Rectal smooth muscle tissue (tissue), 1 donor: ENCODE results near the gene PLEKHA7.

ENCODE experiments used
- H3K27ac ChIP-seq: one replicate; pipeline ENCODE4 v1.7.0; 2013; ENCODE audit warnings: low read depth, low read length, inconsistent platforms
- H3K27me3 ChIP-seq: one replicate; pipeline ENCODE4 v1.7.0; 2013; ENCODE audit warnings: low read length; ENCODE audit not compliant: control insufficient read depth, insufficient read depth
- H3K36me3 ChIP-seq: one replicate; pipeline ENCODE4 v1.7.0; 2013; ENCODE audit warnings: low read length; ENCODE audit not compliant: control insufficient read depth, insufficient read depth
- H3K4me1 ChIP-seq: one replicate; pipeline ENCODE4 v1.7.0; 2013; ENCODE audit warnings: low read length; ENCODE audit not compliant: control insufficient read depth, insufficient read depth
- H3K4me3 ChIP-seq: one replicate; pipeline ENCODE4 v1.7.0; 2013; ENCODE audit warnings: low read length
- H3K9ac ChIP-seq: one replicate; pipeline ENCODE4 v1.7.0; 2013; ENCODE audit warnings: low read length

Gene PLEKHA7

DNA sequence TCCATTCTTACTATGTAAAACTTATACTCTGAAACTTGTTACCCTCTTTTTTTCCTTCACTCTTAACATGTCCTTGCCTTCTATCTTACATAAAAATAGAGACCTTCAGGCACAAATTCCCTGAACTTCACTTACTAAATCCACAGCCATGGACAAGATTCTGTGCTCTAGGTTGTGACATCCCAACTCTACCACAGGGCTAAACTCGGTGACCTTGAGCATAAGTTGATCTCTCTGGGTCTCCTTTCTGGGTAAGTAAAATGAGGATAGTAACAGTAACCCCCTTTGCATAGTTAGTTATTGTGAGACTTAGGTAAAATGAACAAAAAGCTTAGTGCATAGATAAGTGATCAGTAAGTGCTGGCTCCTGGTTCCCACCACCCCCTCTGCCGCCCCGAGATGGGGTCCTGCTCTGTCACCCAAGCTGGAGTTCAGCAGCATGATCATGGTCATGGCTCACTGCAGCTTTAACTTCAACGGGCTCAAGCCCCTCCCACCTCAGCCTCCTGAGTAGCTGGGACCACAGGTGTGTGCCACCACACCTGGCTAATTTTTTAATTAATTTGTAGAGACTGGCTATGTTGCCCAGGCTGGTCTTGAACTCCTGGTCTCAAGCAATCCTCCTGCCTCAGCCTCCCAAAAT is 255.7 kb downstream of the PLEKHA7 start:
- H3K4me1 ChIP-seq = no peaks in the 10 kb centered on the region
- H3K36me3 ChIP-seq = peaks cover 3% of the 10 kb centered on the region
- no peak overlapping the region for H3K9ac ChIP-seq
- H3K4me3 ChIP-seq = no peak overlapping the region
- no peaks in the 10 kb centered on the region for H3K27me3 ChIP-seq
- H3K27ac ChIP-seq = no peak overlapping the region

DNA sequence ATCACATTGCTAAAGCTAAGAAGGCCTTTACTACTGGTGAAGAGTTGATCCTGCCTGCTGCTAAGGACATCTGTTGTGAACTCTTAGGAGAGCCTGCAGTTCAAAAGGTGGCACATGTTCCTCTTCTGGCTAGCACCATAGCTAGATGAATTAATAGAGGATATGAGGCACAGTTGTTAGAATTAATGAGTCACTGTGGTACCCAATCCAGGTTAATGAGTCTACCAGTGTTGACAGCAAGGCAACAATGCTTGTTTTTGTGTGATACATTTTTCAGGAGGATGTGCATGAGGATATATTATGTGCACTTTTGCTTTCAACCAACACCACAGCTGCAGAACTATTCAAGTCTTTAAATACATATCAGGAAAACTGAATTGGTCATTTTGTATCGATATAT is 263.8 kb downstream of the PLEKHA7 start:
- H3K36me3 ChIP-seq = peaks cover 23% of the 10 kb centered on the region
- no peak overlapping the region for H3K27ac ChIP-seq
- no peaks in the 10 kb centered on the region for H3K27me3 ChIP-seq
- no peaks in the 10 kb centered on the region for H3K4me1 ChIP-seq
- no peak overlapping the region for H3K4me3 ChIP-seq
- H3K9ac ChIP-seq = no peak overlapping the region

DNA sequence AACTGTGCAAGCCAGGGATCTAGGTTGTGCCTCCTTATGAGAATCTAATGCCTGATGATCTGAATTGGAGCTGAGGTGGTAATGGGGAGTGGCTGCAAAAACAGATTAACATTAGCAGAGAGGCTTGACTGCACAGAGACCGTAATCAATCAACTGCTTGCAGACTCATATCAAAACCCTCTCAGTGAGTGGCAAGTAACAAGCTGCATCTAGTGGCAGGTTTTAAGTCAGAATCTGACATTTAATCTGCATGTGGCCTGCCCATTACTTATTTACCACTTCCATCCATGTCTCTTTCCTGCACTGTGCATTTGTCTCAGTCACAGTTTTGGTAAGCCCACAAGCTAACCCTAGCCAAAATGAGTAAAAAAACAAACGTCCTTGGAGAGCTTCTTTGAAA is 264.5 kb downstream of the PLEKHA7 start:
- no peak overlapping the region for H3K9ac ChIP-seq
- no peaks in the 10 kb centered on the region for H3K27me3 ChIP-seq
- no peak overlapping the region for H3K4me3 ChIP-seq
- H3K4me1 ChIP-seq = no peaks in the 10 kb centered on the region
- H3K27ac ChIP-seq = no peak overlapping the region
- peaks cover 21% of the 10 kb centered on the region for H3K36me3 ChIP-seq

DNA sequence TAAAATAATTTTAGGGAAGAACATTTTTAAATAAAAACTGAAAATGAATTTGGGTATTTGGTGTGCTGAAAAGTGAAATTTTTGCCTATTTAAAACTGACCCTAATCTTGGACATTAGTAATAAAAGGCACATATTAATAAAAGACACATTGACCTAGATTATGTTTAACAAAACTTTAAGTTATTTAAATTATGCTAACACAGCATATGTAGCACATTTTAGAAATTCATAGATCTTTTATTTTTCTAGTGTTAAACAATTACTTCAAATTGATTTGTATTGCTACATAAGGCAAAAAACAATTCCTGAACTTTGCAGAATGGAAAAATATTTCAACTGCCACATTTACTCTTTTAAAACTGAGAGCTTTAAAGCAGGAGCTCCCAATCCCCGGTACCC is 265.1 kb downstream of the PLEKHA7 start:
- H3K27ac ChIP-seq = no peak overlapping the region
- no peak overlapping the region for H3K4me3 ChIP-seq
- H3K4me1 ChIP-seq = peaks cover 2% of the 10 kb centered on the region
- H3K27me3 ChIP-seq = no peaks in the 10 kb centered on the region
- H3K36me3 ChIP-seq = peaks cover 21% of the 10 kb centered on the region
- H3K9ac ChIP-seq = no peak overlapping the region

DNA sequence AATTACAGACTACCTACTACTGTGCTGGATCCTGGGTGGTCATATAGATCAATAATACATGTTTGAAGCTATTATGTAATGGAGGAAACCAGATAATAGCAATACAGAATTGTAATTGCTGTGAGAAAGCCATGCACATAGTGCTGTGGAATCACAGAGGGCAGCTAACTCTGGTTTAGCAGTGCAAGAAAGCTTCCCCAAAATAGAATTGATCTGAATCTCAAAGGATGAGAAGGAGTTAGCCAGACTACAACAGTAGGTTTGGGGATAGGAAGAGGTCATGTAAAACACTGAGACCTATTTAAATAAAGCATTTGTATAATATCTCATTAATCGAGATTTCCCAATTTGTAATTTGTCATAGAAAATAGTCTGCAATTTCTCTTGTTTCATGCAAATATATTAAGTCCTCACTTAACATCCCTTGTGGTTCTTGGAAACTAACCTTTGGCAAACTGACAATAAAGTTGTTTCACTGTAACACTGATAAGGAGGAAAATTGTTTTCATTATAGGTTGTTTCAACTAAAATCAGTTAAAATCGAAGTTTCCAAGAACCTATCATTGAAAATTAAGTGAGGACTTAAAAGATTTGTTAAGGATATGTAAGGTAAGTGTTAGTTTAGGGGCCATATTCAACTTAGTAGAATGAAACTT is 268.1 kb downstream of the PLEKHA7 start:
- H3K4me3 ChIP-seq = no peak overlapping the region
- no peaks in the 10 kb centered on the region for H3K27me3 ChIP-seq
- no peak overlapping the region for H3K9ac ChIP-seq
- no peak overlapping the region for H3K27ac ChIP-seq
- H3K36me3 ChIP-seq = peaks cover 17% of the 10 kb centered on the region
- peaks cover 16% of the 10 kb centered on the region for H3K4me1 ChIP-seq

DNA sequence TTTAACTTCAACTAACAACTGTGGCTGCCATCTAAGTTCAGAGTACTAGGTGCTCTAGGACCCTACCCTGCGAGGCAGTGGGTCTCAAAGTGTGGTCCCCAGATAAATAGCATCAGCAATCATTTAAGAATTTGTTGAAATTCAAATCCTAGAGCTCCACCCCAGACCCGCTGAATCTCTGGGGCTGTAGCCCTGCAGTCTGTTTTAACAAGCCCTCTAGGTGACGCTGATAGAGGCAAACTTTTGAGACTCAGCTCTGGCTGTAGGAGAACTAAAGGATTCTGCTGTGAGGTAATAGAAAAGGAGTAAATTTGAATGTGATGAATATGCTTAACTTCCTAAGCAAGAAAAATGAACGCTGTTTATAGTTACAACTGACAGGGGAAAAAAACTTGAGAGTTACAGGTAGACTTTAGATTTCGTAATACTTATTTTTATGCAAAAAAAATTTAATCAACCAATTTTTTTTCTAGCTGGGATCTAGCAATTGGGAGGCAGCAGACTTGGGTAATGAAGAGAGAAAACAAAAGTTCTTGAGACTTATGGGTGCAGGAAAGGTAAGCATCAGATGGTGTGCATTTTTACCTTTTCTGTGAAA is 270.0 kb downstream of the PLEKHA7 start:
- no peaks in the 10 kb centered on the region for H3K27me3 ChIP-seq
- H3K9ac ChIP-seq = no peak overlapping the region
- no peak overlapping the region for H3K4me3 ChIP-seq
- no peak overlapping the region for H3K27ac ChIP-seq
- H3K4me1 ChIP-seq = peaks cover 26% of the 10 kb centered on the region
- peaks cover 8% of the 10 kb centered on the region for H3K36me3 ChIP-seq

DNA sequence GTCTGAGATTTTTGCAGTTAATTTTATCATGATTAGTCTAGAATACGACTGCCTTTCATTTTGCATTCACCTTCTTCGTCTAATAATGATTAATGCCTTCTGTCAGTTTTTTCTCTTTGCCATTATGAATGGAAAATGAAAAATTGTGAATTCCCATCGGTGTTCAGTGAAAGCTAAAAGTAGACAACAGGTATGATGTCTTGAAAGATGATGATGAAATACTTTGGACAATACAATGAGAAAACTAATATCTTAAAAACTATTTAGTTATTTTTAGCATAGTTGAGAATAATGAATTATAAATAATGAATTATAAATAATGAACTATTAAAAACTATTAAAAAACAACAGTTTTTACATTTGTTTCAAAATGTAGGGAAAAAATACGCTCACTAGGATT is 270.7 kb downstream of the PLEKHA7 start:
- peaks cover 26% of the 10 kb centered on the region for H3K4me1 ChIP-seq
- no peaks in the 10 kb centered on the region for H3K27me3 ChIP-seq
- H3K9ac ChIP-seq = no peak overlapping the region
- H3K27ac ChIP-seq = no peak overlapping the region
- H3K36me3 ChIP-seq = peaks cover 8% of the 10 kb centered on the region
- no peak overlapping the region for H3K4me3 ChIP-seq

DNA sequence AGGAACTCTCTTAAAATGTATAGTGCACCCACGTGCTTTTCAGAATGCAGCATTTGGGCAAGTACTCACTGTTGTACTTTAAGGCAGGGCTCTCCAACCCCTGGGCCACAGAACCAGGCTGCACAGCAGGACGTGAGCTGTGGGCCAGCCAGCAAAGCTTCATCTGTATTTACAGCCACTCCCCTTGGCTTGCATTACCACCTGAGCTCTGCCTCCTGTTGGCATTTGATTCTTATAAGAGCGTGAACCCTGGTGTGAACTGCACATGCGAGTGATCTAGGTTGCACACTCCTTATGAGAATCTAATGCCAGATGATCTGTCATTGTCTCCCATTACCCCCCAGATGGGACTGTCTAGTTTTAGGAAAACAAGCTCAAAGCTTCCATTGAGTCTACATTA is 272.7 kb downstream of the PLEKHA7 start:
- Histone ChIP-seq H3K4me3 (no peak overlapping the region), H3K9ac (no peak overlapping the region), H3K27me3 (no peaks in the 10 kb centered on the region), H3K27ac (no peak overlapping the region), H3K4me1 (peaks cover 29% of the 10 kb centered on the region), H3K36me3 (peaks cover 5% of the 10 kb centered on the region)

DNA sequence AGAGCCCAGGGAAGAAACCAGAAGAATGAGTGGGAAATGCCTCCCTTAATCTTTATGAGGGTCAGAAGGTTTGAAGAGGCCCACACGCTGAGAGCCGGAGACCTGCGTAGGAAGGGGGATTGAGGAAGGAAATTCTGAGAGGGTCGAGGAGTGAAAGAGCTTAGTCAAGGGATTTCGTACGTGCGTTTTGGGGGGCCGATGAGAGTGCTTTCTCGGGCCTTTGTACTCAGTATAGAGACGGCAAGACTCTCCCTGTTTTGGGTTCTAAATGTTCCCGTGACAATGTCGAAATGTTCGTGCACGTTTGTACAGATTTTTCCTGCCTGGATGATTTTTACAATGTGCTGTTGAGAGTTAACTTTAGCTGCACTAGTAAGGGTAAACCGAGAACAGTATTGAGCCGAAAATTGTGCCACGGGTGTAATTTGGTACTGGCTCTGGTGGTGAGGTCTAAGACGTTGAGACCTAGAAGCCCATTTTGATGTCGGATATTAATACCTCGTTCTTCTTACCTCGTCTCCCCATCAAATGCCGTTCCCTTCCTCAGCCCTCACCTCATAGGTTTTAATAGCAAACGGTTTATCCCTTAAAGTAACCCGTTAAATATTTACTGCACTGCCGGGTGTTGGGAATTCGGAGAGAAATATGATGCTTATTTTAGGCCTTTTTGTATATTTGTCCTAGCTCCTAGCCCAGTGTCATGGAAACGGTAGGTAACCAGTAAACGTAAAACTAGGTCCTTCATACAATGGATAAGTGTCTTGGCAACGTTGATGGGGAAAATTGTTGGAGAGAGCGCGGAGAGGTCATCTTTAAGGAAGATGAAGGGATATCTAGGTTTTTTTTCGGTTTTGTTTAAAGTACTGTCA is 275.0 kb downstream of the PLEKHA7 start:
- H3K4me1 ChIP-seq = peaks cover 27% of the 10 kb centered on the region
- H3K27me3 ChIP-seq = no peaks in the 10 kb centered on the region
- H3K27ac ChIP-seq = peak overlapping the region; percentile 97
- H3K4me3 ChIP-seq = peak overlapping the region; percentile 87
- H3K36me3 ChIP-seq = peaks cover 3% of the 10 kb centered on the region
- peak overlapping the region; percentile 99 for H3K9ac ChIP-seq

DNA sequence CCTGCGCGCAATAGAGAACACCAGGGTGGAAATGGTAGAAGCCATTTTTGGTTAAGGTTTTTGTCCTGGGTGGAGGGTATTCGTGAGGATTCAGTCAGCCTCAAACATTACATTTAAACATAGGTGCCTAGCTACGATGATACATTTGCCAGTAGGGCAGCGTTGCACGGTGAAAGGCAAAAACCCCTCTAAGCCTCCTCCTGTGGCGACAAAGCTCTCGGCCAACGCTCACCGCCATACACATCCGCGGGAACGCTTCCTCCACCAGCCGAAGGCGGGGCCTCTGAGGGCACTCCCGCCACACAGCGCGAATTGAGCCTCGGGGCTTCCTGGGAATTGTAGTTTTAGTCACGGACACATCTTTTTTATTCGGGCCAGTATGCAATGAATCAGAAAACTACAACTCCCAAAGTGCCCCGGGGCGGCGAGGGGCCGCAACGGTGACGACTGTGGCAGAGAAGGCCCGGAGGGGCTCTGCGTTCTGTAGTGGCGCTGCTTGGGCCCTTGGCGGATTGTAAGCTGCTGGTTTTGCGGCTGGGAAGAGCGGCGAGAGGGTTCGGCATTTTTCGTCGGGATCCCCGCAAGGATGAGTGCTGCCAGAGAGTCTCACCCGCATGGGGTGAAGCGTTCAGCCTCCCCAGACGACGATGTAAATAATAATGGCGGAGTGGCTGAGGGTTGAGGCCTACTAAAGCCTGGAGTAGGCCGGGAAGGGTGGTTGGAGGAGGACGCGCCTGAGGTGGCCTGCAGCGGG is 275.8 kb downstream of the PLEKHA7 start, which contains the start of gene C11orf58:
Gene C11orf58 (plus strand): TSS at position 455 of the 754 bp plus-strand sequence. CDS start 132 bp downstream, at position 587.
- Histone ChIP-seq H3K27me3 (no peaks in the 10 kb centered on the region), H3K9ac (peak within 1 kb of the TSS; percentile 99), H3K27ac (peak within 1 kb of the TSS; percentile 97), H3K4me3 (peak within 1 kb of the TSS; percentile 87), H3K36me3 (peaks cover 3% of the 10 kb centered on the region), H3K4me1 (peaks cover 23% of the 10 kb centered on the region)

DNA sequence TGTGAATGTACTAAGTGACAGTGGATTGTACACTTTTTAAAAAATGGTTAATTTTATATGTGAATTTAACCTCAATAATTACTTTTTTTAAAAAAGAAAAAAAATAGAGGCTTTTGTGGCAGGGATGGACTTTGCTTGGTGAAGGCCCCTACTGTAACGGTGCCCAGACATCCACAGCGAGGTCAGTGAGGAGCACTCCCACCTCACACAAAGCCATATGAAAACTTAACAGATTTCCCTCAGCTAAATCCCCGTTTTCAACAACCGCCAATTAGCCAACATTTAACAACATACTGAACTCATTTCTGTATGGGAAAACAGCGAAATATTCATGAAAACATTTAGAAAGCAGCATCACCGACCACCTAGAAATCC is 276.4 kb downstream of the PLEKHA7 start:
- peak overlapping the region; percentile 87 for H3K4me3 ChIP-seq
- H3K4me1 ChIP-seq = peaks cover 19% of the 10 kb centered on the region
- peak overlapping the region; percentile 14 for H3K9ac ChIP-seq
- peak overlapping the region; percentile 97 for H3K27ac ChIP-seq
- no peaks in the 10 kb centered on the region for H3K27me3 ChIP-seq
- H3K36me3 ChIP-seq = peaks cover 3% of the 10 kb centered on the region
